ENCODE results near the gene IRF1. TPM values are rescaled to one million over a fixed set of nuclear protein-coding genes. Genes with fewer than 3 reads are reported as not detected.

The IRF1 gene
- total RNA-seq, 4 donors from 2014 or later: 20.6 to 289 (median 29.6) TPM

DNA sequence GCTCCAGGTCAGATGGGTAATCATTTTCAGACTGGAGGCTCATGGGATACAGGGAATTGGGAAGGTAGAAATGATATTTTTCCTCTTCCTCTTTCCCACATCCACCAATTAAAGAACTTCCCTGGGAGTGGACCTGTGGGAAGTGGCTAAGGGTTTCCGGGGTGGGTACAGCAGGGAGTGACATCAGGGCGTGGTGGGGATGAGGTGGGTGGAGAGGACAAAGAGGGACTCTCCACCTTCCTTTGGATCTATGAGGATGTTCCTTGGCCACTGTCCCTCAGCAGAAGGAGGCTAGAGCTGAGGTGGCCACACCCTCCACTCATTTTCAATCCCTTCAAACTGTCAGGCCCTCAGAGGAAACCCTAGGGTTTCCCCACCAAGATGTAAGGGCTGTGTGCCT, 54.7 kb downstream of the IRF1 start:
- no peaks in the 10 kb centered on the region for H3K27me3 ChIP-seq
- H3K9me3 ChIP-seq: no peaks in the 10 kb centered on the region
- intact Hi-C loops (cut with DNase I): no loop called here
- H3K27ac ChIP-seq (replicated peaks in 1 of 4): peak overlapping the region; percentile 22 to 85 (median 60)
- no peak for DNase-seq (ENCODE audit: extremely low spot score)
- H3K4me1 ChIP-seq: peaks cover 79 to 95% (median 91%) of the 10 kb centered on the region in 4 donors
- 76% methylated on average over 2 of the region's 2 CpGs for WGBS
- no peak overlapping the region for H3K4me3 ChIP-seq
- TF ChIP-seq CTCF (IDR thresholded peaks at IDR 0.05): no peak
- no peak for TF ChIP-seq EP300 (IDR thresholded peaks at IDR 0.05)
- TF ChIP-seq POLR2A (IDR thresholded peaks at IDR 0.05; ENCODE audit: low read depth): no peak
- TF ChIP-seq POLR2AphosphoS5 (IDR thresholded peaks at IDR 0.05): no peak
- H3K36me3 ChIP-seq: no peaks in the 10 kb centered on the region

DNA sequence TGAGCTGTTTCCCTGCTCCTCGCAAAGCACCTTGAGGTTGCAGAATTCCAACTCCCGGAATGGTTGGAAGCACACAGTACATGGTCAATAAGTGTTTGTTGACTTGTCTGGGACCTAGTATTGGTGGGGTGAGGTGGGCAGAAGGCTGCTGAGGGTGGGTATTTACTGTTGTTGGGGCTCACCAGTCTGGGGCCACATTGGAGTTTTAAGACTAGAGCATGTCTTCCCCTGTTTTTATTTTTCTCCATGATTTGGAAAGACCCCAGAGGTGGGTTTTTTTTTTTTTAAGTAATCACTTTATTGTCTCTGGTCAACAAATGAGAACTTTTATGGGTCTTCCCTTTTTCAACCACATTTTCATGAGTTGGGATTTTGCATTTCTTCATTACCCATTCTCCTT, 55.1 kb downstream of the IRF1 start:
- peak overlapping the region; percentile 57 to 85 (median 67) for H3K27ac ChIP-seq (replicated peaks in 1 of 4)
- 97% methylated on average over 2 of the region's 2 CpGs for WGBS
- DNase-seq (ENCODE audit: extremely low spot score): no peak
- H3K27me3 ChIP-seq: no peaks in the 10 kb centered on the region
- peaks cover 83 to 95% (median 90%) of the 10 kb centered on the region in 4 donors for H3K4me1 ChIP-seq
- TF ChIP-seq CTCF (IDR thresholded peaks at IDR 0.05) (no peak), POLR2A (IDR thresholded peaks at IDR 0.05; ENCODE audit: low read depth) (no peak), POLR2AphosphoS5 (IDR thresholded peaks at IDR 0.05) (no peak), EP300 (IDR thresholded peaks at IDR 0.05) (no peak)
- no peak overlapping the region for H3K4me3 ChIP-seq
- intact Hi-C loops (cut with DNase I): no loop called here
- no peaks in the 10 kb centered on the region for H3K9me3 ChIP-seq
- no peaks in the 10 kb centered on the region for H3K36me3 ChIP-seq

- intact Hi-C loops (cut with DNase I): no loop called here
- H3K36me3 ChIP-seq: no peaks in the 10 kb centered on the region
- H3K4me3 ChIP-seq: no peak overlapping the region
- DNase-seq (ENCODE audit: extremely low spot score): no peak
- H3K27me3 ChIP-seq: no peaks in the 10 kb centered on the region
- TF ChIP-seq POLR2A (IDR thresholded peaks at IDR 0.05; ENCODE audit: low read depth): no peak
- H3K27ac ChIP-seq (replicated peaks in 1 of 4): peak overlapping the region; percentile 57 to 85 (median 67)
- H3K4me1 ChIP-seq: peaks cover 83 to 95% (median 90%) of the 10 kb centered on the region in 4 donors
- no peaks in the 10 kb centered on the region for H3K9me3 ChIP-seq
- 63% methylated on average over 10 of the region's 12 CpGs for WGBS
Measured at GRCh38 chr5:132434416-132435286, 55.9 kb downstream of the IRF1 start.

- TF ChIP-seq EP300 (IDR thresholded peaks at IDR 0.05) (no peak), POLR2A (IDR thresholded peaks at IDR 0.05; ENCODE audit: low read depth) (no peak), POLR2AphosphoS5 (IDR thresholded peaks at IDR 0.05) (no peak), CTCF (IDR thresholded peaks at IDR 0.05) (no peak)
- DNase-seq (ENCODE audit: extremely low spot score): no peak
- H3K27me3 ChIP-seq: no peaks in the 10 kb centered on the region
- no peaks in the 10 kb centered on the region for H3K9me3 ChIP-seq
- intact Hi-C loops (cut with DNase I): no loop called here
- H3K4me3 ChIP-seq: no peak overlapping the region
- H3K4me1 ChIP-seq: peaks cover 84 to 95% (median 90%) of the 10 kb centered on the region in 4 donors
- no peaks in the 10 kb centered on the region for H3K36me3 ChIP-seq
- H3K27ac ChIP-seq (replicated peaks in 1 of 4): no peak overlapping the region
- WGBS: 90% methylated on average over 6 of the region's 6 CpGs
Measured at GRCh38 chr5:132433141-132433540, 57.4 kb downstream of the IRF1 start.

DNA sequence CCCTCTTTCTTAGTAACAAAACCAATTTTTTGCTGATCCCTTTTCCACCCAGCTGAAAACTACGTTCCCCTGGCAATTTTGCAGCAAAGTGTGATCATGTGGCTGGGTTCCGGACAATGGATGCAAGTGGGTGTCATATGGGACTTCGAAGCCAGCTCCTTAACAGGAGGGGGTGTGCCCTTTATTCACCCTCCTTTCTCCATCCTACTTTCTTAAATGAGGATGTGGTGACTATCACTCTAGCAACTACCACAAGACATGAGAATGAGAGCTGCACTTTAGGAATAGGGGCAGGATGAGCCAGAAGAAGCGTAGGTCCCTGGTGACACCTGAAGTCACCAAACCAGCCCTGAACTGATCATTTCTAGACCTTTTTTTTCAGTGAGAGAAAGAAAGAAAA, 58.9 kb downstream of the IRF1 start:
- H3K27ac ChIP-seq (replicated peaks in 1 of 4): peak overlapping the region in 1 of 4 donors; percentile 9
- no peaks in the 10 kb centered on the region for H3K36me3 ChIP-seq
- TF ChIP-seq POLR2A (IDR thresholded peaks at IDR 0.05; ENCODE audit: low read depth) (no peak), CTCF (IDR thresholded peaks at IDR 0.05) (no peak), POLR2AphosphoS5 (IDR thresholded peaks at IDR 0.05) (no peak), EP300 (IDR thresholded peaks at IDR 0.05) (no peak)
- peaks cover 84 to 95% (median 90%) of the 10 kb centered on the region in 4 donors for H3K4me1 ChIP-seq
- H3K27me3 ChIP-seq: no peaks in the 10 kb centered on the region
- H3K4me3 ChIP-seq: no peak overlapping the region
- DNase-seq (ENCODE audit: extremely low spot score): no peak
- no peaks in the 10 kb centered on the region for H3K9me3 ChIP-seq
- WGBS: 84% methylated on average over 4 of the region's 4 CpGs
- intact Hi-C loops (cut with DNase I): no loop called here
